HG02840 (cell line): ENCODE measurements around the gene DSCAML1.

Source experiments
- ATAC-seq: cut with Tn5 transposase; IDR thresholded peaks from one replicate; pipeline ENCODE4 v1.9.1; 2021; ENCODE audit warnings: mild to moderate bottlenecking, moderate library complexity, moderate number of reproducible peaks; ENCODE audit not compliant: unreplicated experiment, low FRiP score

The DSCAML1 gene

DNA sequence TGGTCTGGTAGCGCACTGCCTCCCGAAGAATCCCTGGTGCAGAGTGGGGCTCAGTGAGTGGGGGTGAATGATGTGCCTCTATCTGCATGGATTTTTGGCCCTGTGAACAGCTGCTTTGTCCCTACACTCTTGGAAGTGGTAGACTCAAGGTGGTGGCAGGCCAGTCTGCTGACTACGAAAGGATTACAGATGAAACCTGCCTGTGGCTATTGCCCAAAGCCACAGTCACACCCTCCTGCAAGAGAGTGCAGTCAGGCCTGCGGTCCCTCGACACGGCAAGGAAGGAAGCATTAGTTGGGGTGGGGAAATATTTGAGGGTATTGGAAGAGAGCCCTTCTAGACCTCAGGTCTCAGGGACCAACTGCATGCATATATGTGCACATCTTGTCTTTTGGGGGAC lies 63.7 kb downstream of the DSCAML1 start:
- ATAC-seq: no peak

- ATAC-seq: no peak
Measured at GRCh38 chr11:117731722-117732290, 65.2 kb downstream of the DSCAML1 start.

DNA sequence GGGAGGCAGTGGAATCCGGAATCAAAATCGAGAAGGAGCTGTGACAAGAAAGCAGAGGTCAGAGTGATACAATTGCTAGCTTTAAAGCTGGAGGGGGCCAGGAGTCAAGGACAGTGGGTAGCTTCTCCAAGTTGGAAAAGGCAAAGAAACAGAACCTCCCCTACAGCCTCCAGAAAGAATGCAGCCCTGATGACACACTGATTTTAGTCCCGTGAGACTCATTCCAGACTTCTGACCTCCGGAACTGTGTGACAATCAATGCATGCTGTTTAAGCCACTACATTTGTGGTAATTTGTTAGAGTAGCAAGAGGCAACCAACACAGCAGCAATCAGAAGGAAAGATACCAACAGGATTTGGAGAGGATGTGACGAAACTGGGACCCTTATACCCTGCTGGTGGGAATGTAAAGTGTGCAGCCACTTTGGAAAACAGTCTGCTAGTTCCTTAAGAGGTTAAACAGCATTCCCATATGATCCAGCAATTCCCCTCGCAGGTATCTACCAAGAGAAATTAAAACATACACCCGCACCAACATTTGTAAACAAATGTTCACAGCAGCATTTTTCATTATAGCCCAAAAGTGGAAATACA lies 66.7 kb downstream of the DSCAML1 start:
- no peak for ATAC-seq

DNA sequence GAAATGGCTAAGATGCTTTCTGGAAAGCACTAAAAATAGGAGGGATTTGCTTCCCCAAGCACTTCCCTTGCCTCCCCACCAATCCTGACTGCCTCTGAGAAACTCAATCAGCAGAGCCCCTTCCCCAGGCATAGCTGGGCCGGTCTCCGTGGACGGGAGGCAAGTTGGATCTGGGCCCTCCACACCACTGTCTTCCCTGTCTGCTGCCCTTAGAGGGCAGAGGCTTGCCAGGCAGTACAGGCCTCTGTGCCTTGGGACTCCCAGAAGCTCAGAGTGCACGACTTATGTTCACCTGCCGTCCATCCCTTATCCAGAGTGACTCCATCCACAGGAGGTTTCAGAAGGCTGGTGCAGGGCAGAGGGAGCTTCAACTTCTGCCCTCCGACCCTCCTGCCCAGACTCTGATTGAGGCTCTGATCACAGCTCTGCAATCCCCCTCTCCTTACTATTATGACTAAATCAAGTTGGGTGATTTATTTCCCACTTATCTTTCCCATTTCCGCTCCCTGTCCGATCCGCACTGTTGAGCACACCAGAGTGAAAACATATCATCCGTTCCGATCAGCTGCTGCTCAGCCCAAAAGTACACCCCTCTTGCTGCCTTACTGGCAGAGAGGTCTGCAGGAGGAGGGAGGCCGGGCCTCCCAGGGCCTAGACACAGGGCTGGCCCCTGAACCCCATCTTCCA lies 71.8 kb downstream of the DSCAML1 start:
- no peak for ATAC-seq

DNA sequence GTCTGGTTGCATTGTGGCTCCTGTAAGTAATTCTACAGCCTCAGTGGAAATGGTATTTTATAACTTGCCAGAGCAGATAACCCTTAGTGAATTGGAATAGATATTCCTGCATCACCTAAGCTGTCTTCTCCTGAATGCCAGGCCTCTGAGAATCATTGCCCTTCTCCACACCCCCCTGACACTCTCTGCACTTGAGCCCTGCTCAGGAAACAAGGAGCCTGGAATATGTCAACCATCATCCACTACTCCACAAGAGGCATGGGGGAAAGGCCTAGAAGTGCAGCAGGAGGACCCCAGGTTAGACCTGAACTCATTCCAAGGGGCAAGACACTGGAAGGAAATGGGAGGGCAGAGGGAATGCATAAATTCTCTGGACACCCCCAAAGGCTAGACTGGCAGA lies 72.4 kb downstream of the DSCAML1 start:
- ATAC-seq: no peak

- no peak for ATAC-seq
Measured at GRCh38 chr11:117724104-117724503, 72.9 kb downstream of the DSCAML1 start.

- no peak for ATAC-seq
Measured at GRCh38 chr11:117723277-117724024, 73.6 kb downstream of the DSCAML1 start.

GRCh38 chr11:117722082-117722481 lies 74.9 kb downstream of the DSCAML1 start:
- no peak for ATAC-seq

GRCh38 chr11:117720061-117720511 lies 76.9 kb downstream of the DSCAML1 start:
- no peak for ATAC-seq

DNA sequence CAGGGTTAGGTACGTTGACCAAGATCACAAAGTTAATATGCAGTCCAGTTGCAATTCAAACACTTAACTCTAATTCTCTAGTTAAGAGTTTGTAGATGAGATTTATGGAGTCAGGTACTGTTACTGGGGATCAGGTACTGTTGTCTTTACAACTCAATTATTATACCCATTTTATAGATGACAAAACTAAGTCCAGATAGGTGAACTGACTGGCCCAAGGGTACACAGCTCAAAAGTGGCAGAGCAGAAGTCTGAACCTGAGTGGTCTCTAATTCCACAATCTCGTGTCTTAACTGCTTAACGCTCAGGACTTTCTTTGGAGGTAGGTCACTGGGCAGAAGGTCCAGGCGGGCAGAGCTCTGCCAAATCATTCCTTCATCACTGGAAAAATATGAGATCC lies 77.5 kb downstream of the DSCAML1 start:
- no peak for ATAC-seq

GRCh38 chr11:117717485-117718314 lies 79.3 kb downstream of the DSCAML1 start:
- ATAC-seq: no peak

GRCh38 chr11:117716521-117717440 lies 80.2 kb downstream of the DSCAML1 start:
- no peak for ATAC-seq

- no peak for ATAC-seq
Measured at GRCh38 chr11:117715801-117716200, 81.2 kb downstream of the DSCAML1 start.

- no peak for ATAC-seq
Measured at GRCh38 chr11:117713538-117713991, 83.5 kb downstream of the DSCAML1 start.

- no peak for ATAC-seq
Measured at GRCh38 chr11:117712530-117712929, 84.5 kb downstream of the DSCAML1 start.

DNA sequence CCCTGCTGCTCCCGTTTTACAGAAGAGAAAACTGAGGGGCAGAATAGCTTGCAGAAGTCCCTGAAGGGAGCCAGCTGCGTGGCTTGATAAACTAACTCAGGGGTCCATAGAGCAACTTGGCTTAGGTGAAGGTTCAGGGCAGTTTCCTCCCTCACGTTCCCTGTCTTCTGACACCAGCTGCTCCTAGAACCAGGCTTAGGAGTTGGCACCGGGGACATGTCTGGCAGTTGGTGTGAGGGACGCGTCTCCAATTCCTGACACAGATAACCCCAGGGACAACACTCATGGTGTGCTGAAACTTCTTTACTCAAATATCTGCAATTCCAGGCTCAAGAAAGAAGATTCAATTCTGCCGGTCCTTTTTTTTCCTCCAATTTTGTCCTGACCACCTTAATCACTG lies 85.7 kb downstream of the DSCAML1 start:
- no peak for ATAC-seq

DNA sequence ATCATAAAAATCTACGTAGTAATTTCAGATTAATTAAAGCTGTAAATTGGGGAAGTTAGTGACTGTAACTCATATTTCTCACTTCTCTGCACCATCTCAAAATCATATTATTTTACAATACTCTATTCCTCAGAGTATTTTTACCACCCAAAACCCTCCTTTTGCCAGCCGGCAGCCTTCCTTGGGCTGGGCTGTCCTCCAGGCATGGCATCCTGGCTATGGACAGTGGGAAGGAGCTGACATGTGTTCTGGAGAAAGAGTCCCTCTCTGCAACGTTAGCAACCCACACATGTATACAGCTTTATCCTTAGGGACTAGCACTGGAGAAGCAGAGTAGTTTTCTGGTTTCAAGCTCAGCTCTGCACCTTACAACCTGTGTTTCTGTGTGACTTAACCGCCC lies 86.8 kb downstream of the DSCAML1 start:
- ATAC-seq: no peak

GRCh38 chr11:117706322-117706814 lies 90.6 kb downstream of the DSCAML1 start:
- no peak for ATAC-seq

DNA sequence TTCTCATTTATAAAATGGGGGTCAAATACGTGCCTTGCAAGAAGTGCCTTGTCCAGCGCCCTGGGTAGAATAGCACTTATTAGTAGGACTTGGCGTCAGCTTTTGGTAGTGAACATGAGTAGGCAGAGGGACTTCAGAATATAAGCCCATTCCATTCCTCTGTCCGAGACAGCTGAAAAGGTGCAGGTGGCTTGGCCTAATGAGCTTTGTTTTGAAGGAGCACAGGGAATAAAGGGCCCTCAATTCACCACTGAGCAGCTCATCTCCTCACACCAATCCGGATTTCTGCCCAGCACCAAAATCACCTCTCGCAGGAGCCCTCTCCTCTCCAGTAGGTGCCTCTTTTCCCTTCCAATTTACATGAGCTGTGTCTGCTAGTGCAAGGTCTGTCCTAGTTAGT lies 91.2 kb downstream of the DSCAML1 start:
- no peak for ATAC-seq
